ENCODE measurements around the gene CHD9NB.

CHD9NB gene

DNA sequence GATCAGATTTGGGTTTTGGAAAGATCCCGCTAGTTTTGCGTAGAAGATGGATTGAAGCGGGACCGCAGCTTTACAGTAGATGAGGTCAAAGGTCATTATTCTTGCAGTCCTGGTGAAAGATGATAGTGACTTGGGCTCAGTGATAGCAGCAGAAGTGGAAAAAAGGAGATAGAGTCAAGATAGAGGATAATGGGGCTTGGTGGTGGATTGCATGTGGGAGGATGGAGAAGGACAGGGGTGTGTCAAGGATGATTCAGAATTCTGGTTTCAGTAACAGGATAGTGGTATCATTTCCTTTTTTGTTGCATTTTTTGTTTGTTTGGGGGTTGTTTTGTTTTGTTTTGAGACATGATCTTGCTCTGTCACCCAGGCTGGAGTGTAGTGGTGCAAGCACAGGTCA lies 28.7 kb downstream of the CHD9NB start:
- no peak overlapping the region for H3K4me2 ChIP-seq (ENCODE audit: low read length)
- H3K27me3 ChIP-seq (ENCODE audit: low read depth, low read length): no peaks in the 10 kb centered on the region
- TF ChIP-seq CTCF (IDR thresholded peaks at IDR 0.05; ENCODE audit: low read depth, low read length): no peak
- TF ChIP-seq EZH2phosphoT487 (IDR thresholded peaks at IDR 0.05; ENCODE audit: low read depth): no peak
- H3K79me2 ChIP-seq (ENCODE audit: low read length): no peaks in the 10 kb centered on the region
- no peaks in the 10 kb centered on the region for H3K36me3 ChIP-seq (replicated peaks; ENCODE audit: low read depth, low read length)
- no peaks in the 10 kb centered on the region for H4K20me1 ChIP-seq (ENCODE audit: insufficient read depth, low read length)
- no peaks in the 10 kb centered on the region for H3K4me1 ChIP-seq (ENCODE audit: low read length)
- no peak overlapping the region for H3K9ac ChIP-seq (ENCODE audit: low read length)
- no peak overlapping the region for H3K4me3 ChIP-seq (ENCODE audit: low read length)
- H2AFZ ChIP-seq (ENCODE audit: low read depth, low read length): no peak overlapping the region
- no peaks in the 10 kb centered on the region for H3K9me3 ChIP-seq (ENCODE audit: insufficient read depth, low read length)
- H3K27ac ChIP-seq (ENCODE audit: low read length): no peak overlapping the region

DNA sequence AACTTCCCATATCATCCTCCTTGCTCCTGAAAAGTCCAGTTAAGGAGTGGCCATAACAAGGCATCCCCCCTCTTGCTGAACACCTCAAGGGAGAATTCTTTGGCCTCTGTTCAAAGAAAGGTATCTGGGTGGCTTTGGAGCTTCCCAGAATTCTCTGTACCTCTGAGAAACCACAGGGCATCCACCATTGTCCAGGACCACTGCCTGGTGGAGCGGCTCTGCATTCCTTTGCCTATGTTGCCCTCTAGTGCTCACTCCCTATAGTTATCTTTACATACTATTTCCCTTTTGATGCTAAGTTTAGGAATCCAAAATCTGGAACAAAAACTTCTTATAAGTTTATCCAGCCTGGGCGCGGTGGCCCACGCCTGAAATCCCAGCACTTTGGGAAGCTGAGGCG lies 30.3 kb downstream of the CHD9NB start:
- Histone ChIP-seq H3K4me3 (ENCODE audit: low read length) (no peak overlapping the region), H3K9ac (ENCODE audit: low read length) (no peak overlapping the region), H3K27ac (ENCODE audit: low read length) (no peak overlapping the region), H4K20me1 (ENCODE audit: insufficient read depth, low read length) (no peaks in the 10 kb centered on the region), H3K4me2 (ENCODE audit: low read length) (peak overlapping the region; percentile 25; the same call in 1 of the 2 replicates), H3K79me2 (ENCODE audit: low read length) (no peaks in the 10 kb centered on the region), H3K36me3 (replicated peaks; ENCODE audit: low read depth, low read length) (no peaks in the 10 kb centered on the region), H3K9me3 (ENCODE audit: insufficient read depth, low read length) (no peaks in the 10 kb centered on the region), H2AFZ (ENCODE audit: low read depth, low read length) (0 out of 2 replicates have a peak overlapping the region, but pooled peaks have one; percentile 30), H3K4me1 (ENCODE audit: low read length) (no peaks in the 10 kb centered on the region), H3K27me3 (ENCODE audit: low read depth, low read length) (no peaks in the 10 kb centered on the region)
- TF ChIP-seq EZH2phosphoT487 (IDR thresholded peaks at IDR 0.05; ENCODE audit: low read depth) (no peak), CTCF (IDR thresholded peaks at IDR 0.05; ENCODE audit: low read depth, low read length) (peak; percentile 67)

DNA sequence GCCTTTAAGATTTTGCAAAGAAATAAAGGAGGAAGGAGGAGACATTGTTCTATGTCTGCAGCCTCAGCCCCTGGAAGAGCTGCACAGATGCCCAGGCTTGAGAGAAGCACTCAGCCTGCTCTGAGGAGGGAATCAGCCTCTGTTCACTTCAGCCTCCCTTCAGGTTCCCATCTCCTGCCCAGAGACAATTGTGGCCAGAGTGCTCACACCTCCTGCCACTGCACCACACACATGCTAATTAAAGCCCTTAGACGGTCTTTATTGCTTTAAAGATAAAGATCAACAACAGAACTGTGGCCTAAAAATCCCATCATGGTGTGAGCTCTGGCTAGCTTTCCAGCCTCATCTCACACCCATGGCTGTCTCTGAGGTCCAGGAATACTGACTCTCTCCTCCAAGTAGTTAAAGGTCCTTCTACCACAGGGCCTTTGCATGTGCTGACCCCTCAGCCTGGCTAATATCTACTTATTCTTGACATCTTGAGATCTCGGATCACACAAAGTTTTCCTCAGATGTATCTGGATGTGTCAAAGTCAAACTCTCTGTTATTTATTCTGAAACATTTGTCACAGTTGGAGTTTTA lies 33.8 kb downstream of the CHD9NB start:
- Histone ChIP-seq H2AFZ (ENCODE audit: low read depth, low read length) (no peak overlapping the region), H4K20me1 (ENCODE audit: insufficient read depth, low read length) (no peaks in the 10 kb centered on the region), H3K4me1 (ENCODE audit: low read length) (no peaks in the 10 kb centered on the region), H3K27me3 (ENCODE audit: low read depth, low read length) (peaks cover 6% of the 10 kb centered on the region), H3K9ac (ENCODE audit: low read length) (no peak overlapping the region), H3K4me3 (ENCODE audit: low read length) (no peak overlapping the region), H3K79me2 (ENCODE audit: low read length) (no peaks in the 10 kb centered on the region), H3K4me2 (ENCODE audit: low read length) (no peak overlapping the region), H3K27ac (ENCODE audit: low read length) (no peak overlapping the region), H3K36me3 (replicated peaks; ENCODE audit: low read depth, low read length) (no peaks in the 10 kb centered on the region), H3K9me3 (ENCODE audit: insufficient read depth, low read length) (no peaks in the 10 kb centered on the region)
- no peak for TF ChIP-seq EZH2phosphoT487 (IDR thresholded peaks at IDR 0.05; ENCODE audit: low read depth)
- TF ChIP-seq CTCF (IDR thresholded peaks at IDR 0.05; ENCODE audit: low read depth, low read length): no peak

- Histone ChIP-seq H3K36me3 (replicated peaks; ENCODE audit: low read depth, low read length) (no peaks in the 10 kb centered on the region), H3K9me3 (ENCODE audit: insufficient read depth, low read length) (no peaks in the 10 kb centered on the region), H4K20me1 (ENCODE audit: insufficient read depth, low read length) (no peaks in the 10 kb centered on the region), H3K4me3 (ENCODE audit: low read length) (no peak overlapping the region), H3K79me2 (ENCODE audit: low read length) (no peaks in the 10 kb centered on the region), H3K27me3 (ENCODE audit: low read depth, low read length) (peaks cover 28% of the 10 kb centered on the region), H2AFZ (ENCODE audit: low read depth, low read length) (no peak overlapping the region), H3K27ac (ENCODE audit: low read length) (no peak overlapping the region), H3K9ac (ENCODE audit: low read length) (no peak overlapping the region), H3K4me2 (ENCODE audit: low read length) (no peak overlapping the region), H3K4me1 (ENCODE audit: low read length) (no peaks in the 10 kb centered on the region)
- TF ChIP-seq EZH2phosphoT487 (IDR thresholded peaks at IDR 0.05; ENCODE audit: low read depth) (no peak), CTCF (IDR thresholded peaks at IDR 0.05; ENCODE audit: low read depth, low read length) (no peak)
Measured at GRCh38 chr16:53014287-53014686, 38.4 kb downstream of the CHD9NB start.

Measured in OCI-LY3 (cell line).